Mesodermal cell (in vitro differentiated cells): Measurements from ENCODE around the gene NAGA. TPM values are rescaled to one million over a fixed set of nuclear protein-coding genes. Genes with fewer than 3 reads are reported as not detected.
"Not testable (repeated sequence)": the region's sequence is repeated elsewhere in the genome, so short reads cannot be mapped to it uniquely, and the experiment has no call there.

ENCODE experiments used
- H3K27ac ChIP-seq: 2 replicates; pipeline ENCODE4 v1.7.0; 2013; ENCODE audit warnings: mild to moderate bottlenecking, low read depth, low read length, moderate library complexity; ENCODE audit not compliant: severe bottlenecking
- H3K36me3 ChIP-seq: 2 replicates; pipeline ENCODE4 v1.7.1; 2013; ENCODE audit warnings: mild to moderate bottlenecking, low read length, moderate library complexity; ENCODE audit not compliant: control insufficient read depth, insufficient read depth
- H3K4me1 ChIP-seq: one replicate; pipeline ENCODE4 v1.7.1; 2013; ENCODE audit warnings: mild to moderate bottlenecking, low read length; ENCODE audit not compliant: insufficient read depth, control insufficient read depth, poor library complexity, severe bottlenecking
- H3K4me3 ChIP-seq: 2 replicates; pipeline ENCODE4 v1.7.0; 2013; ENCODE audit warnings: low read length, control low read depth, mild to moderate bottlenecking; ENCODE audit not compliant: insufficient read depth, poor library complexity, severe bottlenecking; ENCODE audit errors: extremely low read depth
- H3K9me3 ChIP-seq: 2 replicates; pipeline ENCODE4 v1.7.1; 2013; ENCODE audit warnings: mild to moderate bottlenecking, low read length, moderate library complexity; ENCODE audit not compliant: control insufficient read depth
- WGBS, 2 experiments: methylation state at CpG; one replicate each; pipeline ENCODE4 v1.1.5; 2013; ENCODE audit warnings: missing lambda C conversion rate in 2 of 2; ENCODE audit not compliant: insufficient coverage in 2 of 2; 5-methylcytosine and 5-hydroxymethylcytosine counted together
- polyA plus RNA-seq, 2 experiments: library from polyadenylated mRNA; stranded (reverse); fragments of 50-300 nt; gene quantifications; one replicate each; pipeline ENCODE4 v1.2.3, GENCODE V29; 2013

The NAGA gene
- 28.3 TPM for polyA plus RNA-seq (2013, experiment 1 of 2)
- 25.8 TPM for polyA plus RNA-seq (2013, experiment 2 of 2)

- H3K9me3 ChIP-seq, result no peaks in the 10 kb centered on the region
- H3K36me3 ChIP-seq, result peaks cover 20% of the 10 kb centered on the region
- peak within 1 kb of the TSS; percentile 57 for H3K4me3 ChIP-seq
- no peaks in the 10 kb centered on the region for H3K4me1 ChIP-seq
- WGBS, 2 experiments, result 2 to 5% methylated on average over 42 of the region's 56 CpGs
- H3K27ac ChIP-seq, result peak within 1 kb of the TSS; percentile 57
Measured at GRCh38 chr22:42070517-42071422, at the start of gene NAGA. Gene NAGA (minus strand): TSS chr22:42070812. CDS start chr22:42070297, 515 bp downstream.

DNA sequence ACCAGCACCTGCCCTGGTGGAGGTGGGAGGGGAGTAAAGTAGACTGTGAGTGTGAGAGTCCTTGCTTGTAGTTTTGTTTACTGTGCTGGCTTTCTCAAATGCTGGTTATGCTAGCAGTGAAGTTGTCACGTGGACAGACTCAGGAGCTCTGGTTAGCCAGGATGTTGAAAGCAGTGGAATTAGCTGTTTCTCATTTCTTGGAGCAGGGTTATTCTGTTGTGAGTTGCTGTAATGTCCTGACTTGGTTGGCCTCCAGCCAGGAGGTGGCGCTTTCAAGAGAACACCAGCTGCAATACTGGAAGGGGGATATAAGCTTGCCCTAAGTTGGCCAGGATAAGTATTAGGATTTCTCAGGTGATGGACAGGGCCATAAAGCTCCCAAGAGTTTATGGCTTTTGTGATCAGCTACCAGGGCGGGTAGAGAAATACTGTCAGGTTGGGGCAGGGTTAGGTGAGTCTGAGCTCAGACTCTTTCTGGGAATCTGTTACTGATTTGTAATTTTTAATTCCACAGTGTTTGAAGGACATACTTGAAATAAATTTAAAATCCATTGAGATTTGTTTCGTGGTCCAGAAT, 46.3 kb upstream of the NAGA start:
- H3K36me3 ChIP-seq, result peaks cover 3% of the 10 kb centered on the region
- no peaks in the 10 kb centered on the region for H3K4me1 ChIP-seq
- no peak overlapping the region for H3K27ac ChIP-seq
- no peak overlapping the region for H3K4me3 ChIP-seq
- WGBS, 2 experiments, result 76 to 79% methylated on average over 3 of the region's 4 CpGs
- peaks cover 21% of the 10 kb centered on the region for H3K9me3 ChIP-seq

GRCh38 chr22:42115420-42115830, 44.8 kb upstream of the NAGA start:
- not testable (repeated sequence) for H3K4me3 ChIP-seq, H3K36me3 ChIP-seq, H3K4me1 ChIP-seq, H3K27ac ChIP-seq
- peaks cover 21% of the 10 kb centered on the region for H3K9me3 ChIP-seq
- WGBS, 2 experiments, result 75 to 84% methylated on average over 5 to 6 of the region's 6 CpGs

- H3K27ac ChIP-seq, result no peak overlapping the region
- H3K4me1 ChIP-seq, result no peaks in the 10 kb centered on the region
- peaks cover 3% of the 10 kb centered on the region for H3K36me3 ChIP-seq
- no peak overlapping the region for H3K4me3 ChIP-seq
- WGBS, 2 experiments, result 88 to 96% methylated on average over 3 to 7 of the region's 7 CpGs
- peaks cover 21% of the 10 kb centered on the region for H3K9me3 ChIP-seq
Measured at GRCh38 chr22:42114721-42115120, 44.1 kb upstream of the NAGA start.

GRCh38 chr22:42112793-42113192, 42.2 kb upstream of the NAGA start:
- H3K36me3 ChIP-seq, H3K27ac ChIP-seq, H3K4me3 ChIP-seq, H3K4me1 ChIP-seq: not testable (repeated sequence)
- WGBS, 2 experiments, result 40% methylated on average over 1 of the region's 4 CpGs; no CpG with 5 or more reads in 1 of the 2 experiments
- peaks cover 21% of the 10 kb centered on the region for H3K9me3 ChIP-seq

DNA sequence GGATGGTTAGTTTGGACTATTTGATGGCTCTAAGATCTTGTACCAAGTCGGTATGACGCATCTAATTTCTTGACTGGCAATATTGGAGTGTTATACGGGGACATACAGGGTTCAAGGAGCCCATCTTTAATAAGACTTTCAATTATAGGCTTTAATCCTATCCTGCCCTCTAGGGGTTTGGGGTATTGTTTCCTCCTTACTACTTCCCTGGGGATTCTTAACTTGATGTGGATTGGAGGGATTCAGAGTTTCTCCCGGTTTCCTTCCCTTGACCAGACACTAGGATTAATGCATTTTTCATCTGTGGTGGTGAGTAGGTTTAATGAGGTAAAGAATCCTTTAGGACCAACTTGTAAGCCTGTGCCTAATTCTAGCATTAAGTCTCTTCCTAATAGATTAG, 41.2 kb upstream of the NAGA start:
- H3K4me1 ChIP-seq, result no peaks in the 10 kb centered on the region
- WGBS, 2 experiments, result 77% methylated on average over 2 of the region's 4 CpGs; no CpG with 5 or more reads in 1 of the 2 experiments
- H3K9me3 ChIP-seq, result peaks cover 21% of the 10 kb centered on the region
- no peak overlapping the region for H3K4me3 ChIP-seq
- no peak overlapping the region for H3K27ac ChIP-seq
- peaks cover 3% of the 10 kb centered on the region for H3K36me3 ChIP-seq

DNA sequence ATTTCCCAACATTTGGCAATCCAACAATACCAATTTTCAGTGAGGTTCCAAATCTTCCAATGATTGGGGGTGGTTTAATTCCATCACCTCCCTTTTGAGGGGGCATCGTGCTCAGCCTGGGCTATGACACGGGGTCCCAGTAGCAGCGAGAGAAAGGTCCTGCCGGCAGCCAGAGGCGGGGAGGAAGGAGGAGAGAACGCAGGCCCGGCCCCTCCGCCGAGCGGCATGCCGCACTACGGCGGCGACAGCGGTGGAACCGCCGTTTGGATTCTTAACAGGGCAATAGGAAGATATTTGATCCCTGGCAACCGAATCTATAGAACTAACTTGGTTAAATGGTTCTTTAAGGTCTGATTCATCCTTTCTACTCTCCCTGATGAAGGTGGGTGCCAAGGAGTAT, 38.2 kb upstream of the NAGA start:
- H3K27ac ChIP-seq, result no peak overlapping the region
- WGBS, 2 experiments, result 92 to 94% methylated on average over 17 of the region's 18 CpGs
- H3K4me3 ChIP-seq, result no peak overlapping the region
- no peaks in the 10 kb centered on the region for H3K36me3 ChIP-seq
- no peaks in the 10 kb centered on the region for H3K4me1 ChIP-seq
- peaks cover 20% of the 10 kb centered on the region for H3K9me3 ChIP-seq

DNA sequence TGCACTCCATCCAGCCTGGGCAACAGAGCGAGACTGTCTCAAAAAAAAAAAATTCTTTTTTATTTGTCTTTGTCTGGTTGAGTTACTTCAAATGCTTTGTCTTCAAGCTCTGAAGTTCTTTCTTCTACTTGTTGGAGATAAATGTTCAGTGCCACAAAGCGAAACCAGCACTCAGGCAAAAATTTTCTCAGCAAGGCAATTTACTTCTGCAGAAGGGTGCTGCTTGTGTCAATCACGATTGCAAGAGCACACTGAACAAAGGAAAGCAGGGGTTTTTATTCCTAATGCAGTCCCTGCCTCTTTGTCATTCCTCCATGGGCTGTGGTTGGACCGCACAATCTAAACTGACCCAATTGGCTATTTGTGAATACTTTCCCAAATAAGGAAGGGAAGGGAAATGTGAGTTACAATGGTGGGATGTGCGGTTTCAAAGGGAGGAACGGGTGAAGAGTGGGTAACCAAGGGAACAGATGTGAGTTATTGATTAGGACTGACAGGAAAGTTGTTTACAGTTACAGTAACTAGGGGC, 33.8 kb upstream of the NAGA start:
- H3K4me3 ChIP-seq, H3K27ac ChIP-seq, H3K36me3 ChIP-seq, H3K4me1 ChIP-seq: not testable (repeated sequence)
- peaks cover 29% of the 10 kb centered on the region for H3K9me3 ChIP-seq
- 92 to 98% methylated on average over 4 to 5 of the region's 6 CpGs for WGBS, 2 experiments

DNA sequence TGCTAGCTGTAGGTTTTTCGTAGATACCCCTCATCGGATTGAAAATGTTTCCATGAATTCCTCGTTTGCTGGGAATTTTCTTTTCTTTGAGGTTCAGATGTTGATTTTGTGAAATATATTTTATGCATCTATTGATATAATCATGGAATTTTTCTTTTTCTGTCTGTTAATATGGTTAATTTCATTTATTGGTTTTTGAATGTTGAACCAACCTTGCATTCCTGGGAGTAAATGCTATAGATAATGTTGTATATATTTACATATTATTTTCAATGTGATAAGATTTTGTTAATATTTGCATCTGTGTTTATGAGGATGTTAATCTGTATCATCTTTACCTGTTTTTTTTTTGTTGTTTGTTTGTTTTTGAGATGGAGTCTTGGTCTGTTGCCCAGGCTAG, 30.6 kb upstream of the NAGA start:
- Histone ChIP-seq H3K27ac (no peak overlapping the region), H3K4me1 (no peaks in the 10 kb centered on the region), H3K9me3 (peaks cover 29% of the 10 kb centered on the region), H3K36me3 (no peaks in the 10 kb centered on the region), H3K4me3 (no peak overlapping the region)
- WGBS, 2 experiments, result no CpG with 5 or more reads among the region's 3 CpGs

- H3K9me3 ChIP-seq, result peaks cover 13% of the 10 kb centered on the region
- H3K4me1 ChIP-seq, result no peaks in the 10 kb centered on the region
- H3K27ac ChIP-seq, result peak overlapping the region; percentile 79
- peaks cover 24% of the 10 kb centered on the region for H3K36me3 ChIP-seq
- H3K4me3 ChIP-seq, result peak overlapping the region; percentile 90
- 37 to 39% methylated on average over 3 to 5 of the region's 7 CpGs for WGBS, 2 experiments
Measured at GRCh38 chr22:42091455-42091782, 20.8 kb upstream of the NAGA start.
